ENCODE measurements around the gene ZNF577.
"Not testable (repeated sequence)": the region's sequence is repeated elsewhere in the genome, so short reads cannot be mapped to it uniquely, and the experiment has no call there.

ZNF577 gene

GRCh38 chr19:51887522-51888498 is at the start of gene ZNF577:
TSS of gene ZNF577 (minus strand) at chr19:51887951. CDS start at chr19:51880382, 7,569 bp downstream.
- DNase-seq, result no peak

DNA sequence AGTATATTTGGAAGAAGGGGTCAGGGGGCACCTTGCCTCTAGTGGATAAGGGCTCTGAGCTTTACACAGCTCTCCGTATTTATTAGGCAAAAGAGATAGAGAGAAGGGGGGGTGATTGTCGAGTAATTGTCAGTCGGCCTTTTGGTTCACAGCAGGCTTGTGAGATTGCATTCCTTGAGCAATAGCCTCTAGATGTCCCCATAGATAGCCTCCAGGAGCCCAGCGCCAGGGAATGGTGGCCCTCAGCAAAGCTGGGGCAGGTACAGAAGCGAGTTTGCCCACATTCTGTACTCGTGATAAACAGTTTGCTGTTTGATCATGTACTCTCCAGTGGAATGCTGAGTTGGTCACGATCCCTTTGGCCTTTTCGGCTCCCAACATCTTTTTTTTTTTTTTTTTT is 44.2 kb upstream of the ZNF577 start:
- DNase-seq, result no peak

GRCh38 chr19:51927859-51928258 is 40.1 kb upstream of the ZNF577 start:
- no peak for DNase-seq

GRCh38 chr19:51926784-51927741 is 39.3 kb upstream of the ZNF577 start, which contains the start of gene ZNF613:
TSS of gene ZNF613 (plus strand) at chr19:51927472. CDS start at chr19:51936221, 8,749 bp downstream.
- DNase-seq, result peak; percentile 86

GRCh38 chr19:51926426-51926783 is 38.7 kb upstream of the ZNF577 start:
- no peak for DNase-seq

- DNase-seq, result no peak
Observed at GRCh38 chr19:51921949-51922348, 34.2 kb upstream of the ZNF577 start.

DNA sequence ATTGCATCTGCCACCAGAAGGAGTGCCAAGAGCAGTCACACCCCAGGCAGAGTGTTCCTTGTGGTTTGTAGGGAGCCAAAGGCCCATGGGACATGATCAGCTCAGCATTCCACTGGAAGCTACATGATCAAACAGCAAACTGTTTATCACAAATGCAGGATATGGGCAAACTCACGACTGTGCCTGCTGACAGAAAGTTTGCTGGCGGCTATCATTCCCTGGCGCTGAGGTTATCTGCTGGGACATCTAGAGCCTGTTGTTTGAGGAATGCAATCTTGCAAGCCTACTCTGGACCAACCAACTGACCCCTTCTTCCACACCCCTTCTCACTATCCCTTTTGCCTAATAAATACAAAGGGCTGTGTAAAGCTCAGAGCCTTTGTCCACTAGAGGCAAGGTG is 31.9 kb upstream of the ZNF577 start:
- DNase-seq, result no peak

DNA sequence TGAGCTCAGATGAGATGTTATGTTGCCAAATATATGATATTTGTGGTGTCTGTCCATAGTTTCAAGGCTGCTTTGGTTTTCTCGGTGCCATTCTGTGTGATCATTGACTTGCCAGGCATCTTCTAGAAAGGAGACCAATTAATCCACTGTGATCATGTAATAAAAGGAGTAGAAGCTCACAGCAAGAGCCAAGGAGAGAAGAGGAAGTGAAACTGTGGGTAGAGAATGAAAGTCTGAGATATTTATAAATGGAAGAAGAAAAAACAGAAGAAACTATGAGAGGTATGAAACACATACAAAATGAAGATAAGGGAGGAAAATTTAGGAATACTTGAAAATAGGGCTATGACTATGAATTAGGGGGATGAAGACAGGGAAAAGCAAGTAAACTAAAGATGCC is 28.4 kb upstream of the ZNF577 start:
- no peak for DNase-seq

DNA sequence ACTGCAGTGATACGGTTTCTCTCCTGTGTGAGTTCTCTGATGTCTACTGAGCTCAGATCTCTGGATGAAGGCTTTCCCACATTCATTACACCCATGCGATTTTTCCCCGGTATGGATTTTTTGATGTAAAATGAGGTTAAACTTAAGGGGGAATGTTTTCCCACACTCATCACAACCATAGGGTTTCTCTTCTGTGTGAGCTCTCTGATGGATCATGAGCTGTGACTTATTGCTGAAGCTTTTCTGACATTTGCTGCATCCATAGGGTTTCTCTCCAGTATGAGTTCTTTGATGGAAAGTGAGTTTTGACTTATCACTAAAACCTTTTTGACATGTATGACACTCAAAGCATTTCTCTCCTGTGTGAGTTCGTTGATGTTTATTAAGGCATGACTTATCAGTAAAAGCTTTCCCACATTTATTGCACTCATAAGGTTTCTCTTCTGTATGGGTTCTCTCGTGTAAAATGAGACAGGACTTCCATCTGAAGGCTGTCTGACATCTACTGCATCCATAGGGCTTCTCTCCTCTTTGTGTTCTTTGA is 27.6 kb upstream of the ZNF577 start:
- no peak for DNase-seq

- DNase-seq, result not testable (repeated sequence)
Observed at GRCh38 chr19:51907981-51908380, 20.2 kb upstream of the ZNF577 start.

- not testable (repeated sequence) for DNase-seq
Observed at GRCh38 chr19:51906108-51906507, 18.4 kb upstream of the ZNF577 start.

- not testable (repeated sequence) for DNase-seq
Observed at GRCh38 chr19:51905639-51906038, 17.9 kb upstream of the ZNF577 start.

GRCh38 chr19:51905206-51905605 is 17.5 kb upstream of the ZNF577 start:
- no peak for DNase-seq

- peak; percentile 38 for DNase-seq
Observed at GRCh38 chr19:51904331-51905165, 16.8 kb upstream of the ZNF577 start, which contains the start of gene ZNF649. TSS of gene ZNF649 (minus strand) at chr19:51905017. CDS start at chr19:51900107, 4,910 bp downstream.

DNA sequence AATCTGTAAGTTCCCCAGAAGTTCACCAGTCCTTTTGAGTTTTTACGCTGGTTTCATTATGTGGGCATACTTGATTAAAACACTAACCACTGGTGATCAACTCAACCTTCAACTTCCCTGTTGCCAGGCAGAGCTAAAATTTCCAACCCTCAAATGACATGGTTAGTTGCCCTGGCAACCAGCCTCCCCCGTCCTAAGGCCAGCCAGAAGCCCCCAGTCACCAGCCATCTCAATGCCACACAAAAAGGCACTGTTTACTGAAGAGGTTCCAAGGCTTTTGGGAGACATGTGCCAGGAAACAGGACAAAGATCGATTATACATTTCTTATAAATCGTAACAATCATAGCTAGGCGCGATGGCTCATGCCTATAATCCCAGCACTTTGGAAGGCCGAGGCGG is 15.4 kb upstream of the ZNF577 start:
- DNase-seq, result no peak

GRCh38 chr19:51901860-51902259 is 14.1 kb upstream of the ZNF577 start:
- DNase-seq, result no peak

GRCh38 chr19:51891193-51891747 is 3.5 kb upstream of the ZNF577 start:
- no peak for DNase-seq

GRCh38 chr19:51889934-51890333 is 2.2 kb upstream of the ZNF577 start:
- DNase-seq, result no peak

DNA sequence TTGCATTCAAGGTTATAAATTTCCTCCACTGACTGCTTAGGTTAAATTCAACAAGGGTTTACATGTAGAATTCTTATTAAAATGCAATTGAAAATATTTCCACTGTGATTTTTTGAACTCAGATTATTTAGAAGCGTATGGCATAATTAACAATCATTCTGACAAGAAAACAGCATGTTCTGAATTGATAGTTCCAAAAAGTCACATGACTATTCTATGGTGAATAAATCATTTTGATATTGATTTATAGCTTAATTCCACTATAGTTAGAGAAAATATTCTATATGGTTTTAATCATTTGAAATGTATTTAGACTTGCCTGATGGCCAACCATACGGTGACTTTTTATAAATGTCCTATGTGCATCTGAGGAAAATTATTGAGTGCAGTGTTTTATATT is 3.0 kb downstream of the ZNF577 start:
- no peak for DNase-seq

DNA sequence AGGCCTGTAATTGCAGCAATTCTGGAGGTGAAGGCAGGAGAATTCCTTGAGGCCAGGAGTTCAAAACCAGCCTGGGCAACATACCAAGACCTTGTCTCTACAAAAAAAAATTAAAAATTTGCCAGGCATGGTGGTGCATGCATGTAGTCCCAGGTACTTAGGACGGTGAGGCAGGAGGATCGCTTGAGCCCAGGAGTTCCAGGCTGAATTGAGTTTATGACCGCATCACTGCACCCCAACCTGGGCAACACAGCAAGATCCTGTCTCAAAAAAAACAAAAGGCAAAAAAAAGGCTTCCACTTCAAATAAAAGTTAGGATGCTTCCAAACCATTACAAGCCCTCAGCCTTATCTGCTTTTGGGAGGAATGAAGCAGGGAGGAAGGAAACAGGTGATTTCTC is 5.2 kb downstream of the ZNF577 start:
- DNase-seq, result no peak

DNA sequence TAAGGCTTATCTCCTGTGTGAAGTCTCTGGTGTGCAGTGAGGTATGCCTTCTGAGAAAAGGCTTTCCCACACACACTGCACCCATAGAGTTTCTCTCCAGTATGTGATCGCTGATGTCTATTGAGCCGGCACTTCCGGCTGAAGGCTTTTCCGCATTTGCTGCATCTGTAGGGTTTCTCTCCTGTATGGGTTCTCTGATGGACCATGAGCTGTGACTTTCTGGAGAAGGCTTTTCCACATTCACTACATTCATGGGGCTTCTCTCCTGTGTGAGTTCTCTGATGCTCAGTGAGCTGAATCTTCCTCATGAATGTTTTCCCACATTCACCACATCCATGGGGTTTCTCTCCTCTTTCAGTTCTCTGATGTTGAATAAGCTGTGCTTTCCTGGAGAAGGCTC is 14.7 kb downstream of the ZNF577 start:
- no peak for DNase-seq

All from NCI-H345 (cell line).